T-cell (primary cell): ENCODE results near the gene LEPR. TPM values are rescaled to one million over a fixed set of nuclear protein-coding genes. Genes with fewer than 3 reads are reported as not detected.
"Not testable (repeated sequence)": the region's sequence is repeated elsewhere in the genome, so short reads cannot be mapped to it uniquely, and the experiment has no call there.

Experiments used
- ATAC-seq, 4 experiments: fragments of 200-7000 bp in 3 of 4; fragments of 150-1000 bp in 1 of 4; cut with Tn5 transposase; replicated peaks in 1 of 4; 1 replicate in 3 of 4; 2 replicates in 1 of 4; pipeline ENCODE4 v1.10.0; 2021; ENCODE audit warnings: moderate library complexity in 3 of 4, mild to moderate bottlenecking in 2 of 4, moderate number of reproducible peaks in 1 of 4
- CTCF ChIA-PET, 2 donors: fragments of 300-600 bp; sonication (Branson Sonifier 250); formaldehyde crosslinking; loops; one replicate each; lab custom pipeline; 2022; ENCODE audit warnings: antibody characterized with exemption in 2 of 2; lab: Charles Lee
- POLR2A ChIA-PET, 2 donors: fragments of 300-600 bp; sonication (Branson Sonifier 250); formaldehyde crosslinking; loops; one replicate each; lab custom pipeline; 2022; ENCODE audit warnings: antibody characterized with exemption in 2 of 2; lab: Charles Lee
- DNase-seq, 35 experiments: peaks; one replicate each; pipeline versions ENCODE4 v3.0.0 to v3.0.0-alpha.2; 2013 to 2023
- H3K27ac ChIP-seq: one replicate; pipeline ENCODE4 v1.5.1; 2013; ENCODE audit warnings: low read length
- H3K27me3 ChIP-seq, 2 experiments: replicated peaks in 1 of 2; 1 replicate in 1 of 2; 2 replicates in 1 of 2; pipeline versions ENCODE4 v1.6.1 to v1.7.0; 2013; ENCODE audit warnings: low read length in 1 of 2, mixed read lengths in 1 of 2; ENCODE audit not compliant: control insufficient read depth in 2 of 2, insufficient read depth in 2 of 2; ENCODE audit errors: extremely low read depth in 1 of 2
- H3K36me3 ChIP-seq, 2 donors: 1 replicate in 1 of 2; 2 replicates in 1 of 2; pipeline versions ENCODE4 v1.6.1 to v1.7.0; 2013; ENCODE audit warnings: low read length in 1 of 2; ENCODE audit not compliant: control insufficient read depth in 2 of 2, insufficient read depth in 1 of 2; ENCODE audit errors: extremely low read depth in 1 of 2
- H3K4me1 ChIP-seq, 2 experiments: 1 replicate in 1 of 2; 2 replicates in 1 of 2; pipeline versions ENCODE4 v1.6.1 to v1.7.0; 2013; ENCODE audit warnings: low read length in 2 of 2, mixed read lengths in 1 of 2; ENCODE audit not compliant: insufficient read depth in 2 of 2, control insufficient read depth in 1 of 2; ENCODE audit errors: extremely low read depth in 1 of 2
- H3K4me3 ChIP-seq, 2 donors: 1 replicate in 1 of 2; 2 replicates in 1 of 2; pipeline versions ENCODE4 v1.5.1 to v1.7.0; 2013; ENCODE audit warnings: mild to moderate bottlenecking in 2 of 2, low read length in 1 of 2, moderate library complexity in 1 of 2; ENCODE audit not compliant: control insufficient read depth in 1 of 2; ENCODE audit errors: extremely low read depth in 1 of 2
- H3K9me3 ChIP-seq: 2 replicates; pipeline ENCODE4 v1.7.0; 2013
- H3K27ac Mint-ChIP-seq, 2 donors: one replicate each; pipeline ENCODE4 v1.8.0; 2020 to 2021; ENCODE audit warnings: mild to moderate bottlenecking in 2 of 2, mixed read lengths in 2 of 2
- H3K27me3 Mint-ChIP-seq, 2 donors: one replicate each; pipeline ENCODE4 v1.8.0; 2021 to 2022; ENCODE audit warnings: mixed read lengths in 2 of 2
- H3K36me3 Mint-ChIP-seq: one replicate; pipeline ENCODE4 v1.8.0; 2021; ENCODE audit warnings: mixed read lengths
- H3K4me1 Mint-ChIP-seq, 3 donors: one replicate each; pipeline ENCODE4 v1.8.0; 2020 to 2022; ENCODE audit warnings: mixed read lengths in 3 of 3, mild to moderate bottlenecking in 1 of 3
- H3K4me3 Mint-ChIP-seq, 3 donors: one replicate each; pipeline ENCODE4 v1.8.0; 2020 to 2022; ENCODE audit warnings: mild to moderate bottlenecking in 3 of 3, mixed read lengths in 3 of 3, moderate library complexity in 3 of 3
- H3K9me3 Mint-ChIP-seq, 3 donors: one replicate each; pipeline ENCODE4 v1.8.0; 2020 to 2022; ENCODE audit warnings: mixed read lengths in 3 of 3
- WGBS: methylation state at CpG from one replicate; pipeline ENCODE4 v1.1.5; 2013; ENCODE audit warnings: missing lambda C conversion rate; ENCODE audit not compliant: insufficient coverage; 5-methylcytosine and 5-hydroxymethylcytosine counted together
- total RNA-seq, 35 experiments: library from RNA in 6 of 35; stranded (reverse) in 6 of 35; fragments of 120-200 nt in 1 of 35; gene quantifications; one replicate each; pipeline versions ENCODE4 v1.2.1 to v1.2.4 and lab custom pipeline; 2013 to 2026

Gene LEPR
- total RNA-seq, 5 donors from 2014 or later (not counting 1 experiment from before 2014, with no cell fraction given), result 0.95 to 2.1 (median 1.3) TPM

- DNase-seq (no peak), ATAC-seq (no peak)
- 92% methylated on average over 2 of the region's 2 CpGs for WGBS
- no peaks in the 10 kb centered on the region for H3K36me3 ChIP-seq
- CTCF ChIA-PET, result interaction anchor here (0.6 to 1.4 kb wide), 5 partner anchors 22 to 243 kb away, joined by 3 to 7 read pairs (median 4); partner anchors contain the start of genes LEPR (in 1 of the 2) and LEPROT (in 1 of the 2)
- H3K27me3 ChIP-seq, result no peaks in the 10 kb centered on the region
- Mint-ChIP-seq H3K4me1 (peaks cover 18 to 24% (median 22%) of the 10 kb centered on the region in 3 donors), H3K36me3 (peaks cover 16% of the 10 kb centered on the region), H3K27ac (peak overlapping the region in 1 of 2 donors; percentile 21), H3K27me3 (no peaks in the 10 kb centered on the region), H3K4me3 (no peak overlapping the region), H3K9me3 (peaks cover 13 to 17% (median 14%) of the 10 kb centered on the region in 3 donors)
- peaks cover 3 to 12% of the 10 kb centered on the region in 2 experiments for H3K4me1 ChIP-seq
- no peak overlapping the region for H3K27ac ChIP-seq
- H3K9me3 ChIP-seq, result no peaks in the 10 kb centered on the region
- POLR2A ChIA-PET, result interaction anchor here (0.6 kb wide), 2 partner anchors 137 to 964 kb away, joined by 3 to 4 read pairs; no protein-coding TSS in a partner anchor
- H3K4me3 ChIP-seq, result no peak overlapping the region
Observed at GRCh38 chr1:65458730-65459396, 38.4 kb downstream of the LEPR start.

- no peak overlapping the region for H3K4me3 Mint-ChIP-seq
- peaks cover 18 to 24% (median 22%) of the 10 kb centered on the region in 3 donors for H3K4me1 Mint-ChIP-seq
- DNase-seq, result peak in 1 of 35 experiments; percentile 16
- H3K36me3 ChIP-seq, result no peaks in the 10 kb centered on the region
- H3K27ac Mint-ChIP-seq, result no peak overlapping the region
- CTCF ChIA-PET, result interaction anchor here (0.6 to 1.4 kb wide), 5 partner anchors 23 to 244 kb away, joined by 3 to 7 read pairs (median 4); partner anchors contain the start of genes LEPR (in 1 of the 2) and LEPROT (in 1 of the 2)
- H3K9me3 ChIP-seq, result no peaks in the 10 kb centered on the region
- H3K9me3 Mint-ChIP-seq, result peaks cover 14 to 17% (median 14%) of the 10 kb centered on the region in 3 donors
- no peak overlapping the region for H3K4me3 ChIP-seq
- H3K27ac ChIP-seq, result no peak overlapping the region
- ATAC-seq, result no peak
- no peaks in the 10 kb centered on the region for H3K27me3 Mint-ChIP-seq
- peaks cover 18% of the 10 kb centered on the region for H3K36me3 Mint-ChIP-seq
- peaks cover 3 to 12% of the 10 kb centered on the region in 2 experiments for H3K4me1 ChIP-seq
- POLR2A ChIA-PET, result interaction anchor here in 1 of 2 donors (0.6 kb wide), 1 partner anchor 138 kb away, joined by 4 read pairs; no protein-coding TSS in a partner anchor
- H3K27me3 ChIP-seq, result no peaks in the 10 kb centered on the region
- no CpG with 5 or more reads among the region's 1 CpG for WGBS
Observed at GRCh38 chr1:65459397-65459768, 38.9 kb downstream of the LEPR start.

- CTCF ChIA-PET, POLR2A ChIA-PET, H3K27me3 ChIP-seq, H3K27ac ChIP-seq, H3K4me3 ChIP-seq, H3K4me3 Mint-ChIP-seq, DNase-seq, H3K27ac Mint-ChIP-seq, H3K4me1 Mint-ChIP-seq, H3K9me3 ChIP-seq, ATAC-seq, H3K27me3 Mint-ChIP-seq, H3K36me3 ChIP-seq, H3K4me1 ChIP-seq: not testable (repeated sequence)
- Mint-ChIP-seq H3K36me3 (peaks cover 21% of the 10 kb centered on the region), H3K9me3 (peaks cover 7 to 21% (median 9%) of the 10 kb centered on the region in 3 donors)
- WGBS, result no CpG with 5 or more reads among the region's 1 CpG
Observed at GRCh38 chr1:65465837-65466236, 45.4 kb downstream of the LEPR start.

- H3K36me3 ChIP-seq, result no peaks in the 10 kb centered on the region
- no peak for DNase-seq
- H3K9me3 ChIP-seq, result no peaks in the 10 kb centered on the region
- H3K27ac ChIP-seq, result no peak overlapping the region
- POLR2A ChIA-PET, result no interaction called here
- 82% methylated on average over 6 of the region's 6 CpGs for WGBS
- H3K4me1 Mint-ChIP-seq, result no peaks in the 10 kb centered on the region
- H3K36me3 Mint-ChIP-seq, result peaks cover 24% of the 10 kb centered on the region
- H3K4me3 Mint-ChIP-seq, result no peak overlapping the region
- H3K9me3 Mint-ChIP-seq, result peaks cover 7 to 21% (median 9%) of the 10 kb centered on the region in 3 donors
- CTCF ChIA-PET, result no interaction called here
- no peak overlapping the region for H3K27ac Mint-ChIP-seq
- H3K4me3 ChIP-seq, result no peak overlapping the region
- peaks cover 0 to 4% of the 10 kb centered on the region in 2 experiments for H3K27me3 ChIP-seq
- no peaks in the 10 kb centered on the region for H3K4me1 ChIP-seq
- no peak for ATAC-seq
- peaks cover 0 to 7% of the 10 kb centered on the region in 2 donors for H3K27me3 Mint-ChIP-seq
Observed at GRCh38 chr1:65467536-65467935, 47.1 kb downstream of the LEPR start.

GRCh38 chr1:65469126-65469888, 48.8 kb downstream of the LEPR start:
- DNase-seq, result no peak
- peaks cover 18% of the 10 kb centered on the region for H3K36me3 Mint-ChIP-seq
- peaks cover 0 to 7% of the 10 kb centered on the region in 2 donors for H3K27me3 Mint-ChIP-seq
- peaks cover 4 to 21% (median 7%) of the 10 kb centered on the region in 3 donors for H3K9me3 Mint-ChIP-seq
- H3K27ac Mint-ChIP-seq, result no peak overlapping the region
- no peaks in the 10 kb centered on the region for H3K4me1 ChIP-seq
- no peak overlapping the region for H3K27ac ChIP-seq
- no peak overlapping the region for H3K4me3 Mint-ChIP-seq
- no peaks in the 10 kb centered on the region for H3K4me1 Mint-ChIP-seq
- no peak for ATAC-seq
- 43% methylated on average over 3 of the region's 4 CpGs for WGBS
- no peak overlapping the region for H3K4me3 ChIP-seq
- no peaks in the 10 kb centered on the region for H3K36me3 ChIP-seq
- ChIA-PET CTCF (no interaction called here), POLR2A (no interaction called here)
- H3K27me3 ChIP-seq, result peaks cover 0 to 4% of the 10 kb centered on the region in 2 experiments
- H3K9me3 ChIP-seq, result no peaks in the 10 kb centered on the region

GRCh38 chr1:65469889-65470340, 49.4 kb downstream of the LEPR start:
- peaks cover 4 to 17% (median 5%) of the 10 kb centered on the region in 3 donors for H3K9me3 Mint-ChIP-seq
- Histone ChIP-seq H3K4me3 (no peak overlapping the region), H3K27me3 (peaks cover 0 to 4% of the 10 kb centered on the region in 2 experiments), H3K9me3 (no peaks in the 10 kb centered on the region), H3K4me1 (no peaks in the 10 kb centered on the region), H3K27ac (no peak overlapping the region), H3K36me3 (no peaks in the 10 kb centered on the region)
- H3K36me3 Mint-ChIP-seq, result peaks cover 18% of the 10 kb centered on the region
- ChIA-PET POLR2A (no interaction called here), CTCF (no interaction called here)
- no peaks in the 10 kb centered on the region for H3K4me1 Mint-ChIP-seq
- no peak overlapping the region for H3K27ac Mint-ChIP-seq
- ATAC-seq (no peak), DNase-seq (no peak)
- no CpG with 5 or more reads among the region's 4 CpGs for WGBS
- H3K27me3 Mint-ChIP-seq, result peaks cover 0 to 4% of the 10 kb centered on the region in 2 donors
- no peak overlapping the region for H3K4me3 Mint-ChIP-seq
